Amniotic epithelial cell (primary cell): Measurements from ENCODE around the gene LHX4.

Experiments used
- DNase-seq: peaks from one replicate; pipeline ENCODE4 v3.0.0-alpha.2; 2010; ENCODE audit warnings: low read depth

LHX4 gene

GRCh38 chr1:180229483-180230415, at the start of gene LHX4:
Gene LHX4, plus strand, starts transcription at chr1:180230264. Its CDS starts 266 bp downstream, at chr1:180230530.
- peak; percentile 38 for DNase-seq

GRCh38 chr1:180181048-180181447, 49.0 kb upstream of the LHX4 start:
- DNase-seq = peak; percentile 12

DNA sequence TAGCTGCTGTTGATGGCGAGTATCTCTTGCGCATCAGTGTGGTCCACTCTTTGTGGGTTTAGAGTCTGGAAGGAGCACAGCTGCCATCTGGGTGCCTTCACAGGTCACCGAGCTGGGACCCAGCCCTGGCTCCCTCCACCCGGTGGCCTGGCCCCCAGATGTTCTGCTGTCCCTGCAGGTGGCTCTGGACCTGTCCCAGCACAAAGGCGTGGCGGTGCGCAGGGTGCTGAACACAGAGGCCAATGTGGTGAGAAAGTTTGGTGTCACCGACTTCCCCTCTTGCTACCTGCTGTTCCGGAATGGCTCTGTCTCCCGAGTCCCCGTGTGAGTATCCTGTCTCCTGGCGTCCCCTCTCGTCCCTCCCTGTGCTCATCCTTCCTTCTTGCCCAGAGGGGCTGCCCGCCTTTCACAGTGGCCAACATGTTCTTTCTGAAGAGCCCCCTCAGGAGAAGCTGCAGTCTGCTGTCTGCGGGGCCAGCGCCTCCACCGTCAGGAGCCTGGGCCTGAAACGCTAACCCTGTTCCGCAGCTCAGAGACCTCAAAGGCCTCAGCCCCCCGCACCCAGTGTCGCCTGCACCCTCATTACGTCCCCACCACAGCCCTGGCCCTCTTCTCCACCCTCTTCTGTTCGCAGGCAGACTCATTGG, 47.9 kb upstream of the LHX4 start:
- no peak for DNase-seq

DNA sequence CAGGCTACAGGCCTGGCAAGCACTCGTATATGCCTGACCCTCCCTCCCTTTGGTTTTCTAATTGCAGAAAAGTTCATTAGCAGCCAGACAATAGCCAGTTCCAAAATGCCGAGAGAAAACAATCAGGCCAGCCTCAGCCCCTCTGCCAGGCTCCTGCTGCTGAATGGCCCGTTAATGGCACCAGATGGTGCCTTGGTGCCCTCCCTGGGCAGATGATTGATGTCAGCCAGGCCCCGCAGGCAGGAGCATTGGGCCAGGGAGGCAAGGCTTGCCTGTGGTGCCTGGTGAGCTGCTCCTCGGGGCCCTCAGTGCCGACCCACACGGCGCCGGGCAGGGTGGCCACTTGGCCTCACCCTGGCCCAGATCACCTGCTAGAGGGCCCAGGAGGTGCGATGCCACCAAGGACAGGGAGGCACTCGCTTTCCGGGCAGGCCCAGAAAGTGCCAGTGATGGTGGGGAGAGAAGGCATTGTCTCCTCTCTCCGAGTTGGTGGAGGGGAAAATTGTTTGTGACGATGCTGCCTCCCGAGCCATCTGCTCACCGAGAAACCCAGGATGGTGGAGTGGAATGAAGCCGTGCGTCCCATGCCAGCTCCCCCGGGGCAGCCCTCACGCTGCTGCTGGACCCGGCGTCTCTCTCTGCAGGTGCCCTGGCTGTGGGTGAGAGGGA, 47.3 kb upstream of the LHX4 start:
- DNase-seq = no peak

- DNase-seq = no peak
Observed at GRCh38 chr1:180183426-180183825, 46.6 kb upstream of the LHX4 start.

- no peak for DNase-seq
Observed at GRCh38 chr1:180184041-180184440, 46.0 kb upstream of the LHX4 start.

DNA sequence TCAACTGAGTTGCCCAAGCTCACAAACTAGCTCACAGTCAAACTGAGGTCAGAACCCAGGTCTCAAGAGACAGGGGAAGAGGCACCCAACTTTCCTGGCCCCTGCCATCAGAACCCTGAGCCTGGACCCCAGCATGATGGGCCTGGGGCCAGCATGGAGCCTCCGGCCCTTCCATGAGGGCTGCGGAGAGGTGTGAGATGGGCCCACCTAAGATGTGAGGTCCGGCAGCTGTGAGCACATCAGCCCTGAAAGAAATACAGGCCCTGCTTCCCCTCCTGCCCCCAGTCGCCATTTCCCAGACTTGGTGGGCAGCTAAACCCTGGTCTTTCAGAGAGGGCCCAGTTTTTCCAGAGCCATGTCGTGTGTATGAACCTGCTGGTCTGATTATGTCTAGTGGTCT, 44.8 kb upstream of the LHX4 start:
- DNase-seq = no peak

DNA sequence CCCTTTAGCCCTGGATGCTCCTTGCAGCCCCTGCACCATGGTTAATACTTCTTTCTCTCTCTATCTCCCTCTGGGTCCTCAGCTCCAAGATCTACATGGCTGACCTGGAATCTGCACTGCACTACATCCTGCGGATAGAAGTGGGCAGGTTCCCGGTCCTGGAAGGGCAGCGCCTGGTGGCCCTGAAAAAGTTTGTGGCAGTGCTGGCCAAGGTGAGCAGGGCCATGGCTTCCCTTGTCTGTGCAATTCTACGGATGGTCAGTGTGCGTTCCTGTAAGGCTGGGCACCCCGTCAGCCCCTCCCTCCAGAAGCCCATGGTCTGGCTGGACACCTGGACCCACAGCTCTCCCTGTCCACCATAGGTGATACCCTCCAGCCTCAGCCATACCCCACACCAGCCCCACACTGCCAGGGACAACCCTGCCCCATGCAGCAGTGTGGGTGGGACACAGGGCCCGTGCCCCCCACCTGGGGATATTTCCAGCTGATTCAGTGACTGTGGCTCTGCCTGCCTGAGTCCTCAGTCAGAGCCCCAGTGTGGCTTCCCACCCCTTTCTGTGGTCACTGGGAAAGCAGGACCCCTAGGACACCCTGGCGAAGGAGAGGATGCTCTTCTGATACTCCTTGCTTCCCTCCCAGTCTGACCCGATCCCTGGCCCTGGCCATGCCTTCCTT, 44.0 kb upstream of the LHX4 start:
- DNase-seq = no peak

DNA sequence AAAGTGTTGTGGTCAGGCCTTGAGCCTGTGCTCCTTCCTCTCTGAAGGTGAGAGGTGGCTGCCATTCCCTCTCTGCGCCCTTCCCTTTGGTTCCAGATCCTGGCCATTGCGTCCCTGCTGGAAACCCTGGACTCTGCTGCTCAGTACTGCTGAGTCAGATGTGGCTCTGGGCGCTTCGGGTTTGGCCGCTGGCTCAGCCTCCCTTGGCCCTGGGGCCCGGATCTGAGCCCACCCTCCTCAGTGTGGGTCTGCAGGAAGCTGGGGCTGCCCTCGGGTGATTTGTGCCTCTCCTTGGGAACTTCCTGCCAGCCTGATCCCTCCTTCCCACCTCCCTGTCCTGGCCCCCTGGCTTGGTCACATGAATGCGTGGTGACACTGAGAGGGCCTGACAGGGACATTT, 43.2 kb upstream of the LHX4 start:
- DNase-seq = no peak

DNA sequence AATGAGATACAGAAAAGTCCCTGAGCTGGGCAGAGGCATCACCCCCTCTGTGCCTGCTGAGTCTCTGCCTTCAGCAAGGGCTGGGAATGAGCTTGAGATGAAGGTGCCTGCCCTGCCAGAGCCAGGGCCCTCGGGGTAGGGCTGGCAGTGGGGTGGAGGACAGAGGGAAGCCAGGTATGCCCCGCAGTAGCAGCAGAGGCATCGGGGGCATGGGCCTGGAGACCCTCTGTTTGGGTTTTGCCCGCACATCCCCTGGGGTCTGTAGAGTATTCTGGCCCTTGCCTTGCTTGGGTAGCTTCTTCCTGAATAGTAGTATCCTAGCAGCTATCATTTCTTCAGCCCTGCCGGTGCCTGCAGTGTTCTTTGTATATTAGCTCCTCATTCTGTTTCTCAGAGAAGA, 42.4 kb upstream of the LHX4 start:
- no peak for DNase-seq

DNA sequence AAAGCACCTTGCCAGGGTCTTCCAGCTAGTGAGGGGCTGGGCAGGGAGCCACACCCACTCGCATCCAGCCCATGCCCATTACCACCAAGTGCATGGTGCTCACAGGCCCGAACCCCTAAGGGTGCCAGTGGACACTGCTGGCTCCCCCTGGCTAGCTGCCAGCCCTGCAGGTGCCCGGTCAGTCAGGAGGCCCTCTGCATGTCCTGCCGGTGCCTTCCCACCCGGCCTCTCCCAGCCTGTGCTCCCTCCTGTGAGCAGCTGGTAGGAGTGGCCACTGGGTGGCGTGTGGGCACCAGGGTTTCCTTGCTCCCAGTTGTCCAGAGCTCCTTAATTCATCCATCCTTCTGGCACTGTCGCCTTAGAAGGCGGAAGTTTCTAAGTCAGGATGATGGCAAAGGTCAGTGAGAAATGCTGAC, 42.0 kb upstream of the LHX4 start:
- DNase-seq = peak; percentile 39

- DNase-seq = no peak
Observed at GRCh38 chr1:180188684-180189175, 41.3 kb upstream of the LHX4 start.

DNA sequence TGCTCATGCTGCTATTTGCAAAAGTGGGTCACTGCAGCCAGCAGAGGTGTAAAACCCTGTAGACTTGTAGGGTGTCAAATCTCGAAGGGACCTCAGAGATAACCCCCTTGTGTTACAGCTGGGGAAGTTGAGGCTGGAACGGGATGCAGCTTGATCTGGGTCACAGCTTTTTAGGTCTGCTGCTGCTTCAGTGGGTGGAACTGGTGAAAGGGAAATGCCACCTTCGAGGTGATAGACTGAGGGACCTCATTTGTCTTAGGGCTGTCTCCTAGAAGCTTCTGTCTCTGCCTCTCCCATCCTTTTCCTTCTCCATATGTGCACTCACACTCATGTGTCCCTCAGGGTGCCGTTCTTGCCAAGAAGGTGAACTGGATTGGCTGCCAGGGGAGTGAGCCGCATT, 40.0 kb upstream of the LHX4 start:
- no peak for DNase-seq

DNA sequence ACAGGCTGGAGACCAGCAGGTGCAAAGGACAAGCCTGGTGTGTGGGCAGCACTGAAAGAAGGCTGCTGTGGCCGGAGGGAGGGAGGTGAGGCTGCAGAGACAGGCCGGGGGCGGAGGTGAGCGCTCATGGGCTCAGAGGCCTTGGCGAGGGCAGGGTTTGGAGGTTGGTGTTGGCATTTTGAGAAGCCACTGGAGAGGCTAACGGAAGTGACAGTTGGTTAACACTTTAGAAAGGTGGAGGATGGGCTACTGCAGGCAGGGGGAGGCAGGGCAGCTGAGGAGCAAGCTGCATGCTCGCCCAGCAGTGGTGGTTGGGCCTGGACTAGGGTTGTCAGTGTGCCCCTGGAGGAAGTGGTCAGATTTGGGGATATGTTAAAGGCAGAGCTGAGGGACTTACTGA, 37.9 kb upstream of the LHX4 start:
- DNase-seq = no peak

DNA sequence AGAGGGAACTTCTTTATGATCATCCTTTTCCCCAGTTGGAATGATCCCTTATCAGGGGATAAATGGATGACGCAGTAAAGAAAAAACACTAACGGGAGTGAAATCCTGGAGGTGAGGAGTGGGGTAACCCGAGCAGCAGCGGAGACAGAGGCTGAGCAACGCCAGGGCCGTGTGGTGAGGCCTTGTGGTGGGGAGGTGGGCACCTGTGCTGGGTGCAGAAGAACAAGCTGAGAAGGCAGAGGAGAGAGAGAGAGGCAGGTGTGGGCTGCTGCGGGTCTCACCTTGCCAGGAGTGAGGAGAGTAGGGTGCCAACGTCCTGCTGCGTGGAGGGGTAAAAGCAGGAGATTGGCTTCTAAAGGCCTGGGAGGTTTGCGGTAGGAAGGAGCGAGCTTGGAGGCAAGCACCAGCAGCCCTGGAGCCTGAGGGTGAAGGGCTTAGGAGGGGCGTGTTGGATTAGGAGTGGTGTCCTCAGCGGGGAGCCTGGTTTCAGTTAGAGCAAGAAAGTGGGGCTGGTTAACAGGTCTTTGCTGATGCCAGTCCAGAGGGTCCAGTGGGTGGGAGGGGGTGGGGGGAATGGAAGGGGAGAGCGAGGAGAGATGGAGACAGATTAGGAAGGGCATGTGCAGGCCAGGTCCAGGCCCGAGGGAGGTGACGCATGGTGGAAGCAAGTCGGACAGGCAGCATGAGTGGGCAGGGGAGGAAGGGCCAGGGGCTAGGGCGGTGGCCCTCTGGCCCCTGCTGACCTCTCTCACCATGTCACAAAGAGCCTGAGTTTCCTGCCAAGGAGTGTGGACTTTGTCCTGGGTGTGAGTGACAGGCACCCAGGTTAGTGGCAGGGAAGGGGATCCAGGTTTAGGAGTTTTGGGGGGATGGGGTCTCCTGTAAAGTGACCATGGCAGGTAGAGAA, 36.7 kb upstream of the LHX4 start:
- DNase-seq = no peak

DNA sequence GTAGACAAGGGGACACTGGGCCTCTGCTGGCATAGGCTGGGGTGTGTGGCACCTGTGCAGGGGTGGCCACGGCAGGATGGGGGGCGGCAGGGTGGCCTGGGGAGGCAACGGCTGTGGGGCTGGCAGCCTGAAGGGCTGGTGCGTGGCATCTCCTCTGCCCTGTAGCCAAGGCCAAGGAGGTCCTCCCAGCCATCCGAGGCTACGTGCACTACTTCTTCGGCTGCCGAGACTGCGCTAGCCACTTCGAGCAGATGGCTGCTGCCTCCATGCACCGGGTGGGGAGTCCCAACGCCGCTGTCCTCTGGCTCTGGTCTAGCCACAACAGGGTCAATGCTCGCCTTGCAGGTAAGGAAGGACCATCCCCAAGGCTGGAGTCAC, 36.0 kb upstream of the LHX4 start:
- no peak for DNase-seq

DNA sequence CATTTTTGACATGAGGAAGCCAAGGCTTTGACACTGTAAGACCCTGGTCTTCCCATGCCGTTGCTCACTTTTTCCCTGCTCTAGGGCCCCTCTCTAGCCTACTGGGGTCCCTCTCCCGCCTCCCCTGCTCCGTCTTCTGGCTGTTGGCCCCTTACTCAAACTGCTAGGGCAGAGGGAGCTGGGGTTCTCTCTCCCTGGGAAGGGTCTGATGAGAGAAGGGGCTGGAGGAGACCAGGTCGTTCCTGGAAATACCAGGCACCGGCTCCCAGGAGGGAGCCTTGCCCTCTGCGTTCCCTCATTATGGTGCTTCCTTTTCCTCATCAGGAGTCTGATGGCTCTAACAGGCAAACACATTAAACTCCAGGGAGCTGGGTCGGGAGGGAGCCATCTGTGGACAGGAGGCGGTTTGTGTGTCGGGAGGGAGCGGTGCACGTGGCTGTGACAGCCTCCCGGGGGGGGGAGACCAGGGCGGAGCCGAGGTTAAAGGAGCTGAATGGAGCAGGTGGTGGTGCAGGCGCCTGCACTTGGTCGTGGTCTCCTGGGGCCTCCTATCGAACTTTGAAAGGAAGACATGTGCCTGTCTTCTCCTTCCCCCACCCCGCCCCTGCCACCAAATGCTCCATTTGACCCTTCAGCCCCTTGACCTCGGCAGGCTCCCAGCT, 35.4 kb upstream of the LHX4 start:
- no peak for DNase-seq

- DNase-seq = no peak
Observed at GRCh38 chr1:180195401-180195800, 34.7 kb upstream of the LHX4 start.

DNA sequence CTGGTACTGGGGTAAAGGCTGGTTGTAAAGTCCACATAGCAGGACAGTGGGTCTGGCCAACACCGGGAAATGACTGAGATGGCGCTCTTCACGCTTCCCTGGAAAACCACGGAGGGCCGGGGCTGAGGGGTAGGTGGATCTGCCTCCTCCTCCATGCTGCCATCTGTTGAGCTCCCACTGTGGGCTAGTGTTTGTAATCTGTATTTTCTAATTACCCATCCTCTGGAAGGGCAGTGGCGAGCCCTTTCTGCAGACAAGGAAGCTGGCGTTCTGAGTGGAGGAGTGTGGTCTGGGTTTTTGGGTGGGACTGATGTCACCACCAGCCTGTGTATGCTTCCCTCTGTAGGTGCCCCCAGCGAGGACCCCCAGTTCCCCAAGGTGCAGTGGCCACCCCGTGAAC, 34.1 kb upstream of the LHX4 start:
- DNase-seq = no peak

GRCh38 chr1:180196436-180197003, 33.5 kb upstream of the LHX4 start:
- no peak for DNase-seq
